Inferior parietal cortex (tissue), 1 donor: Measurements from ENCODE around the gene TMEM132C.

Source experiments
- DNase-seq: peaks from one replicate; pipeline ENCODE4 v3.0.0-alpha.2; 2016; ENCODE audit errors: extremely low spot score

TMEM132C gene

DNA sequence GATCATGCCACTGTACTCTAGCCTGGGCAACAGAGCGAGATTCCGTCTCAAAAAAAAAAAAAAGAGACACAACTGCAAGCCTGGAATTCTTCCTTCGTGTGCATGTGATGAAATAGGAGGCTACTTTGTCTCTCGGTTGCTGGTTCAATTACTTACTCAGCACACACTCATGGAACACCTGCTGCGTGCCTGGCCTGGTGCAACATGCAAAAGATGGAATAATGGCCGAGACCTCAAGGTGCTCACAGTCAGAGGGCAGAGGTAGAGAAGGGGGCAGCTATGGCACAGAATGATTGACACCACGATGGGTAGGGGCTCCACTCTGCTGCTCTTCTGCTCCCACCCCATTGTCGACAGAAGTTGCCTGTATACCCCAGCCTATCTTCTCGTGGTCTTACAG, 444.5 kb downstream of the TMEM132C start:
- DNase-seq, result no peak

DNA sequence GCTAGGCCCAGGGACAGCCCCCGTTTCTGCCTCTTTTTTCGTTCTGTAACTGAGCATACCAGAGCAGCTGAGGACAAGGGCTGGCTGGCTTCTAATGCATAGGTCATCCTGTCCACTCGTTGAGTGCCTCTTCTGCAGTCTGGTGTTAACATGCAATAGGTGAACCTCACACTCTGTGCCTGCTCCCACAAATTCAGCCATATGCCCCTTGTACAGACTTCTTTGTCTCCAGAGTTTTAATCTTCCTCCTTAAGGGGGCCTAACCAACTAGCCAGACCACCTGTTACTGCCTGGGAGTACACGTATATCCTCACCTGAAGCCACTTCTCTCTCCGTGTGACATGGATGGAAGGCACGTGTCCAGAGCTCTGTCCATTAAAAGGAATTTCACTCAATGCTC, 445.7 kb downstream of the TMEM132C start:
- DNase-seq, result no peak

- DNase-seq, result no peak
These were observed 448.5 kb downstream of the TMEM132C start for GRCh38 chr12:128715485-128715884.

- no peak for DNase-seq
These were observed 457.6 kb downstream of the TMEM132C start for GRCh38 chr12:128724468-128725046.

GRCh38 chr12:128726886-128727285, 459.9 kb downstream of the TMEM132C start:
- DNase-seq, result no peak

- DNase-seq, result no peak
These were observed 460.5 kb downstream of the TMEM132C start for GRCh38 chr12:128727461-128727860.

GRCh38 chr12:128727999-128728398, 461.0 kb downstream of the TMEM132C start:
- no peak for DNase-seq

DNA sequence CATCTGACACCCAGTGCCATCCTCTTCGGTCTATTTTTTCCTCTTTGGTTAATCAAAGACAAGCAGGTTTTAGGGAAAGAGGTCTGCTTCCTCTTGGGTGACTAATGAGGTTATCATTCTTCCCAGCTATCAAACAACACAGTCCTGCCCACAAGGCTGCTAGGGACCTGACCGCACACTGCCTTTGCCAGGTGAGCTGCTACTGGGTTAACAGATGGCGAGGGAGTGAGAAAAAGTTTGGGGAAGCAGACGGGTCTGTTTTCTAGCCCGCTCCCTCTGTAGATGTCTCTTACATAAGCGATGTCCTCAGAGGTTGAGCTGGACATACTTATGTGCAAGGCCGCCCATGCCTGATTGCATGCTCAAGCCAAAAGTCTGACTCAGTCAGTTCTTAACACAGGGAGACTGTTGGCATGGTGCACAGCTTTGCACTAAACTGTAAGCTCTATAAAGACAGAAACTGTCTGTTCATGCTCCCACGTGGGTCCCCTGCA, 462.7 kb downstream of the TMEM132C start:
- no peak for DNase-seq

GRCh38 chr12:128734371-128734770, 467.4 kb downstream of the TMEM132C start:
- DNase-seq, result no peak

DNA sequence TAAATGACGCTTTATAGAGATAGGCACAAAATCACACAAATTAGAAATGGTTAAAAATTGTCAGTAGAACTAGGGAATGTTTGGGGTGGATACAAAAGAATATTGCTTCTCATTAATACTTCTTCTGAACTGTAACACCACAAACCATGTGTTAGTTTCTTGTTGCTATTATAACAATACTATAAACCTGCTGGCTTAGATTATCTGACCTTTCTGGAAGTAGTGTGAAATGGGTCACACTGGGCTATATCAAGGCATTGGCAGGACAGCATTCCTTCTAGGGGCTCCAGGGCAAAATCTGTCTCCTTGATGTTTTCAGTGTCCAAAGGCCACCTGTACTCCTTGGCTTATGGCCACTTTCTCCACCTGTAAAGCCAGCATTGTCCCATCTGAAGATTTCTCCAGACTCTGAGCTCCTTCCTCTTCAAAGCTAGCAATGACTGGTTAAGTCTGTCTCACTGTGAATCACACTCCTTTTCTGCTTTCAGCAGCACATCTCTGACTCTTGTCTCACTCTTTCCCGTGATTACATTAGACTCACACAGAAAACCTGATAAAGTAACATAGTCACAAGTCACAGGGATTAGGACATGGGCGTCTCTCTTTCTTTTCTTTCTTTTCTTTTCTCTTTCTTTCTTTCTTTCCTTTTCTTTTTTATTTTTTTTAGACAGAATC, 470.5 kb downstream of the TMEM132C start:
- no peak for DNase-seq

GRCh38 chr12:128743916-128744315, 476.9 kb downstream of the TMEM132C start:
- DNase-seq, result no peak

- DNase-seq, result no peak
These were observed 479.1 kb downstream of the TMEM132C start for GRCh38 chr12:128745772-128746689.

DNA sequence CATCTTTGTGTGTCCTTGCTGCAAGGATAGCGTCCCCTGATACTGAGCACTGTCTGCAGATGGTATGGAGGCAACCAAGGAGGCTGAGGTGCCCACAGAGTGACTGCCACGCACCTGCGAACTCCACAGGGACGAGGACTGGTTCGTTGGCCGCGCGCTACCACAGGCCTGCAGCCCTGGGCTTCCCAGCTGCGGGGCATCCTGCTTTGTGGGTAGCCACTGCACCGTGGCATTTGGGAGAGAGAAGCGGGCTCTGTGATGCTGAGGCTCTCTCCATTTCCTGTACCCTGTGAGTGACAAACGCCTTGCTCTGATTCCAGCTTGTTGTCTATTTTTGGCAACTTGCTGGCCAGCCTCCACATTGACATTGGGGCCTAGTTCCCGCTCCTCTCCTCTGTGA, 480.5 kb downstream of the TMEM132C start:
- no peak for DNase-seq

- DNase-seq, result no peak
These were observed 485.4 kb downstream of the TMEM132C start for GRCh38 chr12:128752386-128752785.

GRCh38 chr12:128753438-128753837, 486.5 kb downstream of the TMEM132C start:
- no peak for DNase-seq

- no peak for DNase-seq
These were observed 487.3 kb downstream of the TMEM132C start for GRCh38 chr12:128754275-128754674.

DNA sequence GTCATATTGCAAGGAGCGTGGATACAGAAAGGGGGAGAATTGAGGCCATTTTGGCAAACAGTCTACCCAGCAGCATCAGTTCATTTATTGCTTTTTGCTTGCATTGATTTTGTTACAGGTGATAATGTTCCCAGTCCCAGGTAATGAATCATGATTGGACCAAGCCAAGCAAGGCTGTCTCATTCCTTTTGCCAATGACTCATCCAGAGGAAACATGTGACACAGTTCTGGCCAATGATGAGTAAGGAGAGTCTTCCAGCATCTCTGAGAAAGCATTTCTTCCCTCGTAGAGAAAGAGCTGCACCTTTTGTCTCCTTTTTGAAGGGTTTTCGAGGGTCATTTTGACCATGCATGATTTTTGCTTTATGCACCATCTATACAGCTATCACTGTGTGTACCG, 488.6 kb downstream of the TMEM132C start:
- DNase-seq, result no peak
